Ishikawa (cell line): Measurements from ENCODE around the gene TANGO6.

ENCODE experiments used
- EGR1 ChIP-seq: IDR thresholded peaks from 2 replicates; pipeline ENCODE4 v1.6.1; 2012
- FOXM1 ChIP-seq: IDR thresholded peaks from 2 replicates; pipeline ENCODE4 v1.6.1; 2012; ENCODE audit warnings: low read depth, borderline replicate concordance
- RAD21 ChIP-seq: IDR thresholded peaks from 2 replicates; pipeline ENCODE4 v1.6.1; 2012; ENCODE audit warnings: low read depth
- TAF1 ChIP-seq: IDR thresholded peaks from 2 replicates; pipeline ENCODE4 v1.6.1; 2012; ENCODE audit warnings: low read depth, mild to moderate bottlenecking
- TCF12 ChIP-seq: IDR thresholded peaks from 2 replicates; pipeline ENCODE4 v1.6.1; 2012; ENCODE audit warnings: low read depth
- ZBTB7A ChIP-seq: IDR thresholded peaks from 2 replicates; pipeline ENCODE4 v1.6.1; 2012; ENCODE audit warnings: low read depth
- TF ChIP-seq, protein P1 (sequence below): IDR thresholded peaks from 2 replicates; pipeline ENCODE4 v1.6.1; 2012; ENCODE audit warnings: low read depth, mild to moderate bottlenecking
- TF ChIP-seq, protein P2 (sequence below): IDR thresholded peaks from 2 replicates; pipeline ENCODE4 v1.6.1; 2012

DNA sequence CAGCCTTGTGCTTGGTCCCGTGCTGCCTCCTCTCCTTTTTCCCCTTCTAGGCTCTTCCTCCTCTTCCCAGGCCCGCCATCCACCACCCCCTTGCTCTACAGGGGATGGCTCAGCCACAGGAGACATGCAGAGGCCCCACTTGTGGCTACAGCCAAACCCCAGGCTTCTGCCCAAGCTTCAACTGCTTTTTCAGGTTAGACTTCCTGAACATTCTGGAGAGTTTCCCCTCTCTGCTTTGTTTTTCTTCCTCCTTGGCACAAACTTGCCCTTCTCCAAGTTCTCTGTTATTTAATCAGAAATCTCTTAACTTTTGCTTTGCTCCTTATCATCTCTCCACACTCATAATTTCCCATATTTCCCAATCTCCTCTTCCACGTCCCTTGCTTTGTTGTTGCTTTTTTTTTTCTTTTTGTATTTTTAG is 243.8 kb downstream of the TANGO6 start:
- TF ChIP-seq, protein P1, sequence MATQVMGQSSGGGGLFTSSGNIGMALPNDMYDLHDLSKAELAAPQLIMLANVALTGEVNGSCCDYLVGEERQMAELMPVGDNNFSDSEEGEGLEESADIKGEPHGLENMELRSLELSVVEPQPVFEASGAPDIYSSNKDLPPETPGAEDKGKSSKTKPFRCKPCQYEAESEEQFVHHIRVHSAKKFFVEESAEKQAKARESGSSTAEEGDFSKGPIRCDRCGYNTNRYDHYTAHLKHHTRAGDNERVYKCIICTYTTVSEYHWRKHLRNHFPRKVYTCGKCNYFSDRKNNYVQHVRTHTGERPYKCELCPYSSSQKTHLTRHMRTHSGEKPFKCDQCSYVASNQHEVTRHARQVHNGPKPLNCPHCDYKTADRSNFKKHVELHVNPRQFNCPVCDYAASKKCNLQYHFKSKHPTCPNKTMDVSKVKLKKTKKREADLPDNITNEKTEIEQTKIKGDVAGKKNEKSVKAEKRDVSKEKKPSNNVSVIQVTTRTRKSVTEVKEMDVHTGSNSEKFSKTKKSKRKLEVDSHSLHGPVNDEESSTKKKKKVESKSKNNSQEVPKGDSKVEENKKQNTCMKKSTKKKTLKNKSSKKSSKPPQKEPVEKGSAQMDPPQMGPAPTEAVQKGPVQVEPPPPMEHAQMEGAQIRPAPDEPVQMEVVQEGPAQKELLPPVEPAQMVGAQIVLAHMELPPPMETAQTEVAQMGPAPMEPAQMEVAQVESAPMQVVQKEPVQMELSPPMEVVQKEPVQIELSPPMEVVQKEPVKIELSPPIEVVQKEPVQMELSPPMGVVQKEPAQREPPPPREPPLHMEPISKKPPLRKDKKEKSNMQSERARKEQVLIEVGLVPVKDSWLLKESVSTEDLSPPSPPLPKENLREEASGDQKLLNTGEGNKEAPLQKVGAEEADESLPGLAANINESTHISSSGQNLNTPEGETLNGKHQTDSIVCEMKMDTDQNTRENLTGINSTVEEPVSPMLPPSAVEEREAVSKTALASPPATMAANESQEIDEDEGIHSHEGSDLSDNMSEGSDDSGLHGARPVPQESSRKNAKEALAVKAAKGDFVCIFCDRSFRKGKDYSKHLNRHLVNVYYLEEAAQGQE, result no peak
- TF ChIP-seq FOXM1 (no peak), TCF12 (no peak), EGR1 (no peak), ZBTB7A (no peak), RAD21 (no peak), TAF1 (no peak)
- TF ChIP-seq, protein P2, sequence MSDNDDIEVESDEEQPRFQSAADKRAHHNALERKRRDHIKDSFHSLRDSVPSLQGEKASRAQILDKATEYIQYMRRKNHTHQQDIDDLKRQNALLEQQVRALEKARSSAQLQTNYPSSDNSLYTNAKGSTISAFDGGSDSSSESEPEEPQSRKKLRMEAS, result no peak
